Activated CD4-positive, alpha-beta T cell treated with anti-CD3 and anti-CD28 coated beads, Interleukin-2, amount 50 U/mL, for 24 hours (primary cell): Measurements from ENCODE around the gene NELFA.

Experiments used
- DNase-seq, 2 donors: peaks; one replicate each; pipeline ENCODE4 v3.0.0-alpha.2; 2020; ENCODE audit warnings: low read depth in 1 of 2, low spot score in 1 of 2

The NELFA gene

GRCh38 chr4:1967512-1968149, 41.1 kb downstream of the NELFA start:
- no peak for DNase-seq

DNA sequence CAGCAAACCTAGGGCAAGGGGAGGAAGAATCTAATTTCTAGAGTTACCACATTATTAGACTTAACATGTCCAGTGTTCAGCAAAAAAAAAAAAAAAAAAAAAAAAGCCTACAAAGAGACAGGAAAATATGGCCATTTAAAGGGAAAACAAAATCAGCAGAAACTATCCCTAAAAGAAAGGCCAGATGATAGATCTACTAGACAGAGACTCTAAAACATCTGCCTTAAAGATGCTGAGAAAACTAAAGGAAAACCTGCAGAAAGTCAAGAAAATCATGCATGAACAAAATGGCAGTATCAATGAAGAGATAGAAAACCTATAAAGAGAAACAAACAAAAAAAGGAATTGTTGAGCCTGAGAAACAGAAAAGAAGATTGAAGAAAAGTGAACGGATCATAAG, 43.8 kb downstream of the NELFA start:
- DNase-seq = no peak

- no peak for DNase-seq
Observed at GRCh38 chr4:1964443-1964842, 44.3 kb downstream of the NELFA start.

DNA sequence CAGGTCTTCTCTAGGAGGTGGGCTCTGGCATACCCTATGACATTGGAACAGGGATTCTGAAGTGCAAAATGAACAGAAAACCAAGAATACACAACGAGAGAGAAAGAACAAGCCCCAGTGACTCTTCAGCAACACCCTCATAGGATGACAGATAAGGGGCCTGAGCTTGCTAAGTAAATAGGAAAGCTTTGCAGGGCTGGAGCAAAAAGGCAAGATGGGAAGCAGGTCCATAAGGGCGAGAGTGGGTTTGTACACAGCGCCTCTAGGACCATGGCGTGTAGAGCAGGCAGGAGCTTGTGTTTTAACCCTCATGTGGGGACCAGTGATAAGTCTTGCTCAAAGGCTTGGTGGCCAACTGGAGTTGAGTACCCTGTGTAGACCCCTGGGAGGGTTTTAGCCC, 45.8 kb downstream of the NELFA start:
- DNase-seq = no peak

- no peak for DNase-seq
Observed at GRCh38 chr4:1961563-1961962, 47.2 kb downstream of the NELFA start.

- no peak for DNase-seq
Observed at GRCh38 chr4:1961038-1961437, 47.7 kb downstream of the NELFA start.

DNA sequence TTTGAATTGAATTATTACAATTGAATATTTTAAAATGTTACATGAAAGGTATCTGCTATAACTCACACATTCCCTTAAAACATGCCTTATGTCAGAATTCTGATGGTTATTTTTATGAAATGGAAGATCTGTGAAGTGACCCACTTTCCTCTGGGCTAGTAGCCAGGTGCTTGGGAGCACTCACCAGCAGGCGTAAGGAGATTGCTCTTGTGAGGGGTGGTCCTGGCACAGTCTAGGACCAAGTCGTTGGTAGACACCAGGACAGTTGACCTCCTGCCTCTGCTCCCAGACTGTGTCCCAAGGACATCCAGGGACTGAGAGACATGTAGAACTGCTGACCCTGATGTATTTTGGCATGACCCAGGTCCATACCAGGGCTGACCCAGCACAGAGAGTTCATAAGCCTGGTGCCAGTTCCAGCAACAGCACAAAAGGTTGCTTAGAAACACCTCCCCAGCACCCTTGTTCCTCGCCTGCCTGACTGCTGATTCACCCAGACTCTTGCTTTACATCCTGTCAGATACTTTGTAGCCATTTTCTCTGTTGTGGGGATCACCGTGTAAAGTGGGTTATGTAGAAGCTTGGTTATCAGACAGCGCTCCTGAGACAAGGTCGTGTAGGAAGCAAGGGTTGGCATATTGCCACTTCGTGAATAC, 48.5 kb downstream of the NELFA start:
- no peak for DNase-seq

DNA sequence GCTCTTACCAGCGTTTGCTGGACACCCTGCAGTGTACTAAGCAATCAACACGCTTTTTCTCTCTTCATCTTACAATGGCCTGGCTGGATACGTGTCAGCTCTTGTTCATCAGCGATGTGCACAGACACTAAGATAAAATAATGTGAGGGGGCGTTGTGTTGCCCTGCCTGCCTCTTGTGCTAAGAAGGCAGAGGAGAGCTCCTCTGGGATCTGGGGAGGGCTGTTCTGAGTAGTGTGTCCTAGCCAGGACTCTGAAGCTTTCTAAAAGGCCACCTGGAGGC, 49.7 kb downstream of the NELFA start:
- DNase-seq = no peak

GRCh38 chr4:1958276-1959103, 50.3 kb downstream of the NELFA start:
- DNase-seq = no peak

GRCh38 chr4:1956631-1957030, 52.1 kb downstream of the NELFA start:
- DNase-seq = no peak

- no peak for DNase-seq
Observed at GRCh38 chr4:1953335-1953734, 55.4 kb downstream of the NELFA start.

DNA sequence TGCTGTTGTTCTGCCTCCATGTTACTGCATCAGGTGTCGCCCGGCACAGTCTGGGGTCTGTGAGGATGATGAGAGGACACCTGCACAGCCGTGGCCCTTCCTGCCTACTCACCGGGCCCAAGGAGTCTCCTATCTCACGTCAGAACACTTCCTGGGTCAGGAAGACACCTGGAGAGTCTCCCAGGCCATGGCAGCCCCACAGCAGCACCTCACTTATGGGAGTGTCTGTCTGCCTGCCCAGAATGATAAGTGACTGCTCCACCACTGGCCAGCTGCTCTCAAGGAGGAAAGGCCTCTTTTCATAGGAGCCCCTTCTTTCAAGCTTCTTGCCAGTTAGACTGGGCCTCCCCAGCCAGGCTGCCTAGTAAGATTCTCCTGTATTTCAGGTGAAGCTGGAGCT, 56.1 kb downstream of the NELFA start:
- DNase-seq = no peak

GRCh38 chr4:1952058-1952700, 56.6 kb downstream of the NELFA start:
- no peak for DNase-seq

DNA sequence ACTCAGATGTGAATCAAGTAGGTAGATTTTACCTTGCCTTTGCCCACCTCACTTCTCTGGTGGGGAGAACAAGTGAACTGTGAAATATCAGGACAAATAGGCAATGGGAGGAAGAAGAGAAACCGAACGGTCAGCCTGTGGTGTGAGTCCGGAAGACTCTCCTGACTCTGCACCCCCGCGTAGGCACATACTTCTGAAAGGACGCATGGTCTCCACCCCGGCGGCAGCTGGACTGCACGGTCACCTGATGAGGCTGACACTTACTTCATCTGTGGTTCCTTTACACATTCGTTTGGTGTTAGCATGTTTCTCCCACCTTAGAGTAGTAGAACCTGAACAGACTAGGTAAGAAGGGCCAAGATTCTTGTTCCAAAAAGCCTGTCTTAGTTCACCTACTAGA, 58.4 kb downstream of the NELFA start:
- DNase-seq = no peak

DNA sequence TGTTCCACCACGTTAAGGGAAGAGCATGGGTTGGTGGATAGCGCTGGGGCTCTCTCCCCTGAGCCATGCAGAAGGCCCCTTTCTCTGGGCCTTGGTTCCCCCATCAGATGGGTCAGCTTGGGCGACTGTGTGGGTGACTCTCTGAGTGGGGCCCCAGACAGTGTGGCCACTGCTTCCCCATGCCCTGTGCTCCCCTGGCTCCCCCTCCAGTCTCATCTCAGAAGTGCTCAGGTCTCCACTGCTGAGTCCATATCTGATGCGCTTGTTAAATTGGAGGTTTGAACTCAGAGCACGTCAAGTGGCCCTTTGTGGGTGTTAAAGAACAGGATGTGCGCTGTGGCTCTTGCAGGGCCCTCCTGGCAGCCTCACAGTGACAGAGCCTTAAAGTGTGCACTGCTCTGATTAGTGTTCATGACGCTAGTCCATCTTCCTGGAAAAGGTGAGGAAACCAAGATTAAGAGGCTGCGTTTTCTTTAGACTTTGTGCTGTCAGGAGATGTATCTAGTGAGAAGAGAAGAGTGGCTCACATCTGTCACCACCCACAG, 59.8 kb downstream of the NELFA start:
- DNase-seq = no peak

- DNase-seq = no peak
Observed at GRCh38 chr4:1948232-1948631, 60.5 kb downstream of the NELFA start.

- DNase-seq = no peak
Observed at GRCh38 chr4:1945912-1946311, 62.9 kb downstream of the NELFA start.

- no peak for DNase-seq
Observed at GRCh38 chr4:1945124-1945895, 63.5 kb downstream of the NELFA start.

GRCh38 chr4:1943928-1944327, 64.8 kb downstream of the NELFA start:
- DNase-seq = no peak

- DNase-seq = no peak
Observed at GRCh38 chr4:1940566-1940965, 68.2 kb downstream of the NELFA start.
